Body of pancreas (tissue), 4 donors: Measurements from ENCODE around the gene LPP. TPM values are rescaled to one million over a fixed set of nuclear protein-coding genes. Genes with fewer than 3 reads are reported as not detected.

Source experiments
- ATAC-seq: fragments of 150-250 bp; one replicate; pipeline ENCODE4 v1.9.1; 2016
- DNase-seq, 4 donors: peaks; one replicate each; pipeline ENCODE4 v3.0.0-alpha.2; 2019
- H3K27ac ChIP-seq, 4 donors: fragments of 200-600 bp; sonication (generic); 1 replicate in 3 of 4; 2 replicates in 1 of 4; pipeline versions ENCODE4 v1.5.1 to v1.6.1; 2016 to 2019; ENCODE audit warnings: mild to moderate bottlenecking in 1 of 4, mixed read lengths in 1 of 4, moderate library complexity in 1 of 4
- H3K27me3 ChIP-seq, 2 donors: fragments of 200-600 bp; sonication (generic); one replicate each; pipeline ENCODE4 v1.6.0; 2016; ENCODE audit warnings: mild to moderate bottlenecking in 1 of 2
- H3K36me3 ChIP-seq, 2 donors: fragments of 200-600 bp; sonication (generic); replicated peaks in 1 of 2; 2 replicates each; pipeline ENCODE4 v1.5.1; 2016; ENCODE audit warnings: low read depth in 2 of 2; ENCODE audit not compliant: insufficient read depth in 1 of 2
- H3K4me1 ChIP-seq: fragments of 200-600 bp; sonication (generic); one replicate; pipeline ENCODE4 v1.6.0; 2016
- H3K4me3 ChIP-seq, 2 donors: fragments of 200-600 bp; sonication (generic); 1 replicate in 1 of 2; 2 replicates in 1 of 2; pipeline ENCODE4 v1.5.1; 2016 to 2019
- H3K9me3 ChIP-seq, 3 donors: fragments of 200-600 bp; sonication (generic); 1 replicate in 2 of 3; 2 replicates in 1 of 3; pipeline ENCODE4 v1.5.1; 2016
- POLR2A ChIP-seq, 3 donors: fragments of 450-650 bp; IDR thresholded peaks; one replicate each; pipeline ENCODE4 v1.6.1; 2016; ENCODE audit warnings: antibody characterized with exemption in 3 of 3, mild to moderate bottlenecking in 2 of 3
- WGBS, 2 donors: methylation state at CpG; one replicate each; pipeline ENCODE4 v1.1.5; 2017; 5-methylcytosine and 5-hydroxymethylcytosine counted together
- intact Hi-C: fragments of 100-400 bp; cut with DNase I; formaldehyde crosslinking; loops from one replicate; pipeline ENCODE4 v1.15.1; 2023
- total RNA-seq, 2 donors: library from RNA; depleted of rRNA; stranded (reverse); fragments of >200 nt; gene quantifications; one replicate each; pipeline ENCODE4 v1.1.0, GENCODE V29; 2016
- TF ChIP-seq, protein P1 (sequence below), 7 experiments: fragments of 450-650 bp in 4 of 7; fragments of 200-600 bp in 3 of 7; sonication (generic) in 3 of 7; IDR thresholded peaks; one replicate each; pipeline ENCODE4 v1.5.1; 2016 to 2019; ENCODE audit warnings: antibody characterized with exemption in 7 of 7

The LPP gene
- total RNA-seq, 2 donors from 2014 or later = 60.6 to 65.1 TPM

GRCh38 chr3:188819939-188820338 is 666.0 kb downstream of the LPP start:
- ATAC-seq (no peak), DNase-seq (no peak)
- Histone ChIP-seq H3K27ac (peak overlapping the region in 1 of 4 donors; percentile 15), H3K4me1 (no peaks in the 10 kb centered on the region), H3K9me3 (no peaks in the 10 kb centered on the region), H3K27me3 (no peaks in the 10 kb centered on the region), H3K36me3 (no peaks in the 10 kb centered on the region), H3K4me3 (no peak overlapping the region)
- WGBS, 2 donors = 95 to 100% methylated on average over 1 of the region's 1 CpG
- TF ChIP-seq, protein P1, sequence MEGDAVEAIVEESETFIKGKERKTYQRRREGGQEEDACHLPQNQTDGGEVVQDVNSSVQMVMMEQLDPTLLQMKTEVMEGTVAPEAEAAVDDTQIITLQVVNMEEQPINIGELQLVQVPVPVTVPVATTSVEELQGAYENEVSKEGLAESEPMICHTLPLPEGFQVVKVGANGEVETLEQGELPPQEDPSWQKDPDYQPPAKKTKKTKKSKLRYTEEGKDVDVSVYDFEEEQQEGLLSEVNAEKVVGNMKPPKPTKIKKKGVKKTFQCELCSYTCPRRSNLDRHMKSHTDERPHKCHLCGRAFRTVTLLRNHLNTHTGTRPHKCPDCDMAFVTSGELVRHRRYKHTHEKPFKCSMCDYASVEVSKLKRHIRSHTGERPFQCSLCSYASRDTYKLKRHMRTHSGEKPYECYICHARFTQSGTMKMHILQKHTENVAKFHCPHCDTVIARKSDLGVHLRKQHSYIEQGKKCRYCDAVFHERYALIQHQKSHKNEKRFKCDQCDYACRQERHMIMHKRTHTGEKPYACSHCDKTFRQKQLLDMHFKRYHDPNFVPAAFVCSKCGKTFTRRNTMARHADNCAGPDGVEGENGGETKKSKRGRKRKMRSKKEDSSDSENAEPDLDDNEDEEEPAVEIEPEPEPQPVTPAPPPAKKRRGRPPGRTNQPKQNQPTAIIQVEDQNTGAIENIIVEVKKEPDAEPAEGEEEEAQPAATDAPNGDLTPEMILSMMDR (IDR thresholded peaks at IDR 0.05) = no peak
- no peak for TF ChIP-seq POLR2A (IDR thresholded peaks at IDR 0.05)
- intact Hi-C loops = no loop called here

DNA sequence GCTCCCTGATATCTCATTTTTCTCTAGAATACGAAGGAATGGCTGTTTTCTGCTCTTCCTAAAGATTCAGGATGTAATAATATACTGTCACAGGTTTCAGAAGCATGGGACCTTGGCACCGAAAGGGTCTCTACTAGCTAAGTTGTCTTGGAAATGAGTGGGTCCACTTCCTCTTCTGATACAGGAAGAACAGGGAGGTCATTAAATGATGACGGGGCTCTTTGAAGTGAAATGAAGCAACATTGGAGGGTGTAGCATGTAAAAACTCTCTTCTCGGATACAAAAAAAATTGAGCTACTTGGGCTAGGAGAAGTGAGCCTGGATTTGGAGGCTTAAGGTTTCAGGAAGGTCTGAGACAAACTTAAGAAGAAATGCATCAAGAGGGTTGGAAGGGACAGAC is 668.0 kb downstream of the LPP start:
- Histone ChIP-seq H3K36me3 (no peaks in the 10 kb centered on the region), H3K4me1 (no peaks in the 10 kb centered on the region), H3K4me3 (no peak overlapping the region), H3K9me3 (no peaks in the 10 kb centered on the region), H3K27ac (peak overlapping the region in 1 of 4 donors; percentile 10), H3K27me3 (no peaks in the 10 kb centered on the region)
- peak in 1 of 4 donors; percentile 51 for DNase-seq
- ATAC-seq = no peak
- 77 to 98% methylated on average over 4 of the region's 4 CpGs for WGBS, 2 donors
- intact Hi-C loops = no loop called here
- no peak for TF ChIP-seq POLR2A (IDR thresholded peaks at IDR 0.05)
- TF ChIP-seq, protein P1 (IDR thresholded peaks at IDR 0.05) = no peak

GRCh38 chr3:188822411-188822810 is 668.5 kb downstream of the LPP start:
- peak overlapping the region in 1 of 4 donors; percentile 10 for H3K27ac ChIP-seq
- ATAC-seq (no peak), DNase-seq (no peak)
- no peaks in the 10 kb centered on the region for H3K9me3 ChIP-seq
- no peak overlapping the region for H3K4me3 ChIP-seq
- TF ChIP-seq POLR2A (IDR thresholded peaks at IDR 0.05) = no peak
- H3K4me1 ChIP-seq = no peaks in the 10 kb centered on the region
- intact Hi-C loops = no loop called here
- H3K36me3 ChIP-seq = no peaks in the 10 kb centered on the region
- no peaks in the 10 kb centered on the region for H3K27me3 ChIP-seq
- 86 to 90% methylated on average over 2 of the region's 2 CpGs for WGBS, 2 donors

GRCh38 chr3:188824566-188824965 is 670.6 kb downstream of the LPP start:
- no peak overlapping the region for H3K4me3 ChIP-seq
- WGBS, 2 donors = 90% methylated on average over 8 of the region's 8 CpGs
- ATAC-seq (no peak), DNase-seq (no peak)
- no peak overlapping the region for H3K27ac ChIP-seq
- no peaks in the 10 kb centered on the region for H3K4me1 ChIP-seq
- no peaks in the 10 kb centered on the region for H3K27me3 ChIP-seq
- no peak for TF ChIP-seq POLR2A (IDR thresholded peaks at IDR 0.05)
- TF ChIP-seq, protein P1 (IDR thresholded peaks at IDR 0.05) = no peak
- no peaks in the 10 kb centered on the region for H3K9me3 ChIP-seq
- intact Hi-C loops = no loop called here
- no peaks in the 10 kb centered on the region for H3K36me3 ChIP-seq

GRCh38 chr3:188825901-188826300 is 671.9 kb downstream of the LPP start:
- Histone ChIP-seq H3K4me3 (no peak overlapping the region), H3K27me3 (no peaks in the 10 kb centered on the region), H3K36me3 (no peaks in the 10 kb centered on the region), H3K9me3 (no peaks in the 10 kb centered on the region), H3K4me1 (no peaks in the 10 kb centered on the region), H3K27ac (no peak overlapping the region)
- 92% methylated on average over 6 of the region's 6 CpGs for WGBS, 2 donors
- intact Hi-C loops = no loop called here
- ATAC-seq (no peak), DNase-seq (no peak)
- TF ChIP-seq POLR2A (IDR thresholded peaks at IDR 0.05) = no peak
- TF ChIP-seq, protein P1 (IDR thresholded peaks at IDR 0.05) = no peak
